HG03280 (cell line): Measurements from ENCODE around the gene KSR2.

Experiments
- ATAC-seq: cut with Tn5 transposase; IDR thresholded peaks from one replicate; pipeline ENCODE4 v1.9.1; 2021; ENCODE audit warnings: mild to moderate bottlenecking, moderate library complexity; ENCODE audit not compliant: unreplicated experiment

KSR2 gene

GRCh38 chr12:117433878-117434277 lies 534.9 kb downstream of the KSR2 start:
- ATAC-seq = no peak

DNA sequence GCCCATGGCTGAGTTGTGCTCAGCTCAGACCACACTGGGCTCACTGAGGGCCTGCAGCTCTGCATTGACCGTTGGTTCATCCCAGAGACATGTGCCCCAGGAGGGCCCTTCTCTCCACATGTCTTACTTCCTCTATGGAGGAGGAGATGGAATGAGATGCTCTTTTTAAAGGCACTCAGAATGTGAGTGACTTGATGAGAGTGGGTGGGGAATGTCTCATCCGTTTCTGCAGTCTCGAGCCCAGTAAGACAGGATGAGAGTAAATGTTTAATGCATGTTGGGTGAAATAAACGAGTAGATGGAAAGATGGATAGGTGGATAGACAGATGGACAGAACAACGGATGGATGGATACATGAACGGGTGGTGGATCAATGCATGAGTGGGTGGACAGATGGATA lies 538.5 kb downstream of the KSR2 start:
- no peak for ATAC-seq

GRCh38 chr12:117427211-117427610 lies 541.6 kb downstream of the KSR2 start:
- ATAC-seq = no peak

DNA sequence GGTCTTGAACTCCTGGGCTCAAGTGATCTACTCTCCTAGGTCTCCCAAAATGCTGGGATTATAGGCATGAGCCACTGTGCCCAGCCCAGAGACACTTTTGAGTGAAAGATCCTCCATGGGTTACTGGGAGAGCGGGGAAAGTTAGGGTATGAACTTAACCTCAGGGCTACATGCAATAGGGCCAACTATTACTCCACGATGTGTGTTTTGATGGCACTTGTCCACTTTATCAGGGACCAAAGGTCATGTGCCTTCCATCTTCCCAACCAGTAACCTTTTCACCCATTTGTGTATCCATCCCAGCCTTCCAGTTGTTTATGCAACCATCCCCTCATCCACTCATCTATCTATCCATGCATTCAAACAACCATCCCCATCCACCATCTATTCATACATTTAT lies 546.8 kb downstream of the KSR2 start:
- ATAC-seq = no peak

DNA sequence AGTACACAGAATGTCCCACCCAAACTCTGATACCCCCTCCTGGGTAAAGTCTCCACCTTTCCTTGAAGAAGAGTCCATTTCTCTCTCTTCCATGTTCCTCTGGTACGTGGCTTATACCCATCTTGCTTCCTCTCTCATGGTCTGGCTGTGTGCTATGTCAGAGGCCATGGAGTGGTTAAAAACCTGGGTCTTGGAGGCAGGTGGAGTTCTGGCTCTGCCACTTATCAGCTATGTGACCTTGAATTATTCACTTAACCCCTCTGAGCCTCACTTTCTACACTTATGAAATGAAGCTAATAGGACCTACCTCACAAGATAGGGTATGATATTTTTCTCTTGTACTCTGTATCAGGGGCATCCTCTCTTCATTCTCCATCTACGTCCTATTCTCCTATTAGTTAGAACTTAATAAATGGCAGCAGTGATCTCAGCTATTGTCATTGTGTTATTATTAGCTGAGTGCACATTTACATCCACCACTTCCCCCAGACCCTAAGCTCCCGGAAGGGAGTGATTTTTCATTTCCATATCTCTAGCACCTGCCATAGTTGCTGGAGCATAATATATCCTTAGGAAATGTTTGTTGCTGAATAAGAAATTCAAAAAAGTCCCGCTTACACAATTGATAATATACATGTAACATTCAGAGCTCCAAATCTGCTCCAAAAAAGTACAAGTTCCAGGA lies 547.6 kb downstream of the KSR2 start:
- ATAC-seq = no peak

DNA sequence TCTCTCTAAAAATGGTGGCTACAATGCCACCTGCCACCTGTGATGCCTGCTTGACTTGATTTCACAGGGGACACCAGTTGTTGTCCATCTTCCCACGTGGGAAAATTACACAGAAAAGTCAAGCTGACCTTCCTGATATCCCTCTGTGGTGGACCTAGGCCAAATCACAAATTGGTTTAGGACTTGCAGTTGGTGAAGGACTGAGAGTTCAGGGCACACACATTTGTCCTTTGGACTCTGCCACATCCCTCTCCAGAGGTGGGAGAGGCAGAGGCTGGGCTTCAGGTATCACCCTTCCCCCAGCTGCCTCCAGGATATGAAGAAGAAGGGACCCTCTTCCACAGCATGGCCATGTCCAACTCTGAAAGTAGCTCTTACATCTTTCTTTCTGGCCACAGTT lies 551.8 kb downstream of the KSR2 start:
- ATAC-seq = no peak

DNA sequence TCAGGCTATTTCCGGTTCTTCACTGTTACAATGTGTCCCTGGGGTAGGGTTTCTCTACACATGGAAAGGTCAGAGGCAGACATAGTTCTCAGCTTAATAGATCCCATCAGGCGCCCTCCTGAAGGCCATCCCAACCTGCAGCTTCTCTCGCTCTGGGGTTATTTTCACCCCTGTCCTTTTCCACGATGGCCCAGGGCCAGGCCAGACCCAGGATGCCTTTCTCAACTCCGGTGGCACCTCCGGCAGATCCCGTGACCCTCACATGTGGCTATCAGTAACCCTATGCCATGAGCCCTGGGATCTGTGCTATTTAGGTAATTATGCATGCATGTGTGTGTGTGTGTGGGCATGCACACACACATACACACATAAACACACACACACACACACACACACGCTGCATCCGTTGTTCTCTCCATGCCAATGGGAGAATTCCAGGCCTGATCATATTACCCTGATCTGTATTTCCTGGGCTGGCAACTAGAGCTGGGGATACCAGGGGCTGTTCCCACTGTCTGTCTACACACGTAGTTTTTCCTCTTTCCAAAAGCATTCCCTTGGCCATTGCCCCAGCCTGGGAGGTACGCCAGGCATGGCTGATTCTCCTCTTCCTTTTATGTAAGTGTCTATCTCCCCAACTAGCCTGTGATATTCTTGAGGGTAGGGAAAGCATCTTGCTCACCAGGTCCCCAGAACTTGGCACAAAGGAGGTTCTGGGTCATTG lies 556.2 kb downstream of the KSR2 start:
- ATAC-seq = no peak

- ATAC-seq = no peak
Measured at GRCh38 chr12:117409286-117409685, 559.5 kb downstream of the KSR2 start.

GRCh38 chr12:117408161-117408791 lies 560.5 kb downstream of the KSR2 start:
- no peak for ATAC-seq

GRCh38 chr12:117404940-117405339 lies 563.9 kb downstream of the KSR2 start:
- no peak for ATAC-seq

- no peak for ATAC-seq
Measured at GRCh38 chr12:117404203-117404853, 564.5 kb downstream of the KSR2 start.

DNA sequence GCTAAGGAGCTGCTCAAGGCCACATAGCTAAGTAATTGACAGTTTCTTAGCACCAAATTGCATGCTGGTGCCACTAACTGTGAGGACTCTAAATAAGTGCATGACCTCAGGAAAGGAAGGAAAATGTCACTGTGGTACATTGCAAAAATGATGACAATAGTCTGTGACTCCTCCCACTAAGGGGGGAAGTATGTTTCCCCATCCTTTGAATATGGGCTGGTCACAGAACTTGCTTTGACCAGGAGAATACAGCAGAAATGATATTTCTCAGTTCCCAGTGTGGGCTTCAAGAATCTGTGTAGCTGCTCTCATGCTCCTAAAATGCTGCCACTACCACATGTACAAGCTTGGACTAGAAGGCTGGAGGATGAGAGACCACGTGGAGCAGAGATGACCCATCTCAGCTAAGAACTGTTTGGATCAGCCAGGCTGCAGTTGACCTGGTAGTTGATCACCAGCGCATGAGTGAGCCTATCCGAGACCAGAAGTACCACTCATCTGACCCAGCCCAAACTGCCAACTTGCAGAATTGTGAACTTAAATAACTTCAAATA lies 565.1 kb downstream of the KSR2 start:
- no peak for ATAC-seq
